Mucosa of descending colon (tissue), 3 donors: Measurements from ENCODE around the gene JTB. TPM values are rescaled to one million over a fixed set of nuclear protein-coding genes. Genes with fewer than 3 reads are reported as not detected.
A peak's percentile ranks its signal among the peaks of the same experiment; 100 is the strongest.

Experiments used
- ATAC-seq: fragments of 200-7000 bp; cut with Tn5 transposase; one replicate; pipeline ENCODE4 v1.9.1; 2020; ENCODE audit warnings: mild to moderate bottlenecking, moderate library complexity
- DNase-seq, 3 donors: peaks; one replicate each; pipeline ENCODE4 v3.0.0-alpha.2; 2020
- H3K36me3 ChIP-seq: fragments of 200-600 bp; one replicate; pipeline ENCODE4 v1.8.0; 2021; ENCODE audit warnings: low read depth, mild to moderate bottlenecking
- H3K4me1 ChIP-seq: fragments of 200-600 bp; one replicate; pipeline ENCODE4 v1.8.0; 2021; ENCODE audit warnings: low read depth, mild to moderate bottlenecking
- H3K4me3 ChIP-seq: fragments of 200-600 bp; one replicate; pipeline ENCODE4 v1.8.0; 2021; ENCODE audit warnings: mild to moderate bottlenecking
- H3K9me3 ChIP-seq: fragments of 200-600 bp; one replicate; pipeline ENCODE4 v1.8.0; 2021; ENCODE audit warnings: mild to moderate bottlenecking
- intact Hi-C, 2 donors: fragments of 100-400 bp; cut with DNase I in 1 of 2; cut with micrococcal nuclease in 1 of 2; formaldehyde crosslinking; loops; one replicate each; pipeline versions ENCODE4 v1.11.0 to v1.11.1; 2022; cut with DNase I, micrococcal nuclease
- total RNA-seq, 3 donors: library from RNA; stranded (reverse); fragmentation: NEBNext Ultra II Directional in 2 of 3; extraction: Animal tissue kit (Norgen Biotek cat#: 25700) in 2 of 3; gene quantifications; one replicate each; pipeline versions ENCODE4 v1.2.1 to v1.2.4, GENCODE V29; 2021 to 2023
- TF ChIP-seq, protein P1 (sequence below): fragments of 200-600 bp; IDR thresholded peaks from one replicate; pipeline ENCODE4 v1.8.0; 2022; ENCODE audit warnings: antibody characterized with exemption, mild to moderate bottlenecking
- donor health status: DM: no; HTN: no; CAD: no; lungs with moderate emphysema.
- donor health status: DM: no; HTN: no; CAD: no.
- donor health status: DM: no; HTN: yes; CAD: no.

JTB gene
- total RNA-seq, 3 donors from 2014 or later: 119 to 153 (median 124) TPM

DNA sequence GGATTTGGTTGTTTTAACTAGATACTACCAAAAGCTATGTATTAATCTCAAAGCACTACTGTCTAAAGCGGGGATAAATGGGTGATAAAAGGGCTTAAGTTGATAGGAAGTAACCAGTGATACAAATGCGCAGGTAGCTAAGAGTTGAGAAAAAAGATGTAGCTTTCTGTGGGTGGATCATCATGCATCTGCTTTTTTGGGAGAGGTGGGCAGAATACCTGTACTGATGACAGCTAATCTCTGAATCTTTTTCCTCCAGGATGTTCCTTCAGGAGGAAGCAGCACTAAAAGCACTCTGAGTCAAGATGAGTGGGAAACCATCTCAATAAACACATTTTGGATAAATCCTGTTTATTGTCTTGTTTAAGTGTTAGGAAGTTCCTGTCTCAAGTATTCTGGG, 14.3 kb upstream of the JTB start:
- Histone ChIP-seq H3K9me3 (no peaks in the 10 kb centered on the region), H3K4me3 (no peak overlapping the region), H3K4me1 (peaks cover 23% of the 10 kb centered on the region), H3K36me3 (no peaks in the 10 kb centered on the region)
- TF ChIP-seq, protein P1, sequence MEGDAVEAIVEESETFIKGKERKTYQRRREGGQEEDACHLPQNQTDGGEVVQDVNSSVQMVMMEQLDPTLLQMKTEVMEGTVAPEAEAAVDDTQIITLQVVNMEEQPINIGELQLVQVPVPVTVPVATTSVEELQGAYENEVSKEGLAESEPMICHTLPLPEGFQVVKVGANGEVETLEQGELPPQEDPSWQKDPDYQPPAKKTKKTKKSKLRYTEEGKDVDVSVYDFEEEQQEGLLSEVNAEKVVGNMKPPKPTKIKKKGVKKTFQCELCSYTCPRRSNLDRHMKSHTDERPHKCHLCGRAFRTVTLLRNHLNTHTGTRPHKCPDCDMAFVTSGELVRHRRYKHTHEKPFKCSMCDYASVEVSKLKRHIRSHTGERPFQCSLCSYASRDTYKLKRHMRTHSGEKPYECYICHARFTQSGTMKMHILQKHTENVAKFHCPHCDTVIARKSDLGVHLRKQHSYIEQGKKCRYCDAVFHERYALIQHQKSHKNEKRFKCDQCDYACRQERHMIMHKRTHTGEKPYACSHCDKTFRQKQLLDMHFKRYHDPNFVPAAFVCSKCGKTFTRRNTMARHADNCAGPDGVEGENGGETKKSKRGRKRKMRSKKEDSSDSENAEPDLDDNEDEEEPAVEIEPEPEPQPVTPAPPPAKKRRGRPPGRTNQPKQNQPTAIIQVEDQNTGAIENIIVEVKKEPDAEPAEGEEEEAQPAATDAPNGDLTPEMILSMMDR: no peak
- ATAC-seq (no peak), DNase-seq (no peak)
- intact Hi-C loops: no loop called here

DNA sequence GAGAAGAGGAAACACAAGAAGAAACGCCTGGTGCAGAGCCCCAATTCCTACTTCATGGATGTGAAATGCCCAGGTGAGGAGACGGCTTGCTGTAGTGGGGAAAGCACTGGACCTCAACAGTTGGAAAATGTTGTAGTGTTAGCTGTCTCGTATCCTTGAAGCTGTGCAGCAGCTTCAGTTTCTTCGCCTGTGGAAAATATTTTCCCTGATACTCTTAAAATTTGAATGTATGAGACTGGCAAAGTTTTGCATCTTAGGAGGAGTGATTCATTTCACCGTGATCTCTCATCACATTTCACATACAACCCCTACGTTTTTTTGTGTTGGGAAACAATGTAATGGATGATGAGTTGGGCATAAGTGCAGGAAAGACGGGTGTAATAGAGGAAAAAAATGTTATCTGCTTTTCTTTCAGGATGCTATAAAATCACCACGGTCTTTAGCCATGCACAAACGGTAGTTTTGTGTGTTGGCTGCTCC, 13.7 kb upstream of the JTB start:
- ATAC-seq (no peak), DNase-seq (no peak)
- Histone ChIP-seq H3K4me1 (peaks cover 23% of the 10 kb centered on the region), H3K9me3 (no peaks in the 10 kb centered on the region), H3K4me3 (peak overlapping the region; percentile 71), H3K36me3 (no peaks in the 10 kb centered on the region)
- intact Hi-C loops: no loop called here
- TF ChIP-seq, protein P1: no peak

DNA sequence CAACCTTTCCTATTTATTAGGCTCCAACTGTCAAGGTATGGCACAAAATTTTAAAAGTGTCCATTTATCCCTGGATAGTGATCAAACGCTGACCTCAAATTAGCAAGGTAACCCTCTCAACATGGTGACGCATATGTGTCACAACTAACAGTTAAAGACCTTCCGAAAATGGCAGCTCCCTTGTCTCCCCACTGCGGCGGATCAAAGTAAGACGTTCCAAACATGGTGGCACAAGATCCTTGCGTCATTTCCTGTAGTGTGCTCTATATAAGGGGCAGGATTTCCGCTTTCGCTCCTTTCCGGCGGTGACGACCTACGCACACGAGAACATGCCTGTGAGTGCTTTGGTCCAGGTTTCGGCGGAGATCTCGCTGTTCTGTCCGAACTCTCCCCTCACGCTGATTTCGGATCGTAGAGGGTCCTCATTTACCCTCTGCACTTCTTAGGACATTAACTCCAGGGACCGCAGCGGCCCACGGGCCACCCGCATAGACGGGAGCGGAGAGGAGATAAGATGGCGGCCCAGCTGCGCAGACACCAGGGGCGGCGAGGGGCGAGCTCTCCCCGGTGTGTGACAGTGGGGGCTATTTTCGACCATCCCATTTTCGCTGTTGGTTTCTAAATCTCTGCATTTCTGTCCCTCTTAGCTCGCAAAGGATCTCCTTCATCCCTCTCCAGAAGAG, 13.1 kb upstream of the JTB start, which contains the start of gene RPS27:
Gene RPS27 (plus strand): TSS at position 295 of the 683 bp plus-strand sequence. CDS start 35 bp downstream, at position 330.
- DNase-seq (peak; percentile 86 to 94 (median 90)), ATAC-seq (peak; percentile 82)
- Histone ChIP-seq H3K36me3 (no peaks in the 10 kb centered on the region), H3K9me3 (no peaks in the 10 kb centered on the region), H3K4me1 (peaks cover 23% of the 10 kb centered on the region), H3K4me3 (peak within 1 kb of the TSS; percentile 71)
- intact Hi-C loops: no loop called here
- TF ChIP-seq, protein P1: no peak

DNA sequence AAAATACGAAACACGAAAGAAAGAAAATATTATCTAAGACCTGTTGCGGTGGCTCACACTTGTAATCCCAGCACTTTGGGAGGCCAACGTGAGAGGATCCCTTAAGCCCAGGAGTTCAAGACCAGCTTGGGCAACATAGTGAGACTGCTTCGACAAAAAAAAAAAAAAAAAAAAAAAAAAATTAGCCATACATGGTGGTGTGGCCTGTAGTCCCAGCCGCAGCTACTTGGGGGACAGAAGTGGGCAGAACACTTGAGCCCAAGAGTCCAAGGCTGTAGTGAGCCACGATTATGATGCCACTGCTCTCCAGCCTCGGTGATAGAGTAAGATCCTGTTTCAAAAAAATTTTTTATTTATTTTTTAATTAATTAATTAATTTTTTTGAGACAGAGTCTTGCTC, 10.1 kb upstream of the JTB start:
- H3K9me3 ChIP-seq: no peaks in the 10 kb centered on the region
- no peak for ATAC-seq
- H3K4me1 ChIP-seq: peaks cover 16% of the 10 kb centered on the region
- DNase-seq: peak in 1 of 3 donors; percentile 10
- H3K4me3 ChIP-seq: no peak overlapping the region
- intact Hi-C loops: loop anchor here (5.0 to 10.0 kb wide), 3 partner anchors 185 to 313 kb away; partner anchors contain the start of genes ILF2 (in 1 of the 2) and NPR1 (in 1 of the 2)
- TF ChIP-seq, protein P1: no peak
- H3K36me3 ChIP-seq: no peaks in the 10 kb centered on the region

DNA sequence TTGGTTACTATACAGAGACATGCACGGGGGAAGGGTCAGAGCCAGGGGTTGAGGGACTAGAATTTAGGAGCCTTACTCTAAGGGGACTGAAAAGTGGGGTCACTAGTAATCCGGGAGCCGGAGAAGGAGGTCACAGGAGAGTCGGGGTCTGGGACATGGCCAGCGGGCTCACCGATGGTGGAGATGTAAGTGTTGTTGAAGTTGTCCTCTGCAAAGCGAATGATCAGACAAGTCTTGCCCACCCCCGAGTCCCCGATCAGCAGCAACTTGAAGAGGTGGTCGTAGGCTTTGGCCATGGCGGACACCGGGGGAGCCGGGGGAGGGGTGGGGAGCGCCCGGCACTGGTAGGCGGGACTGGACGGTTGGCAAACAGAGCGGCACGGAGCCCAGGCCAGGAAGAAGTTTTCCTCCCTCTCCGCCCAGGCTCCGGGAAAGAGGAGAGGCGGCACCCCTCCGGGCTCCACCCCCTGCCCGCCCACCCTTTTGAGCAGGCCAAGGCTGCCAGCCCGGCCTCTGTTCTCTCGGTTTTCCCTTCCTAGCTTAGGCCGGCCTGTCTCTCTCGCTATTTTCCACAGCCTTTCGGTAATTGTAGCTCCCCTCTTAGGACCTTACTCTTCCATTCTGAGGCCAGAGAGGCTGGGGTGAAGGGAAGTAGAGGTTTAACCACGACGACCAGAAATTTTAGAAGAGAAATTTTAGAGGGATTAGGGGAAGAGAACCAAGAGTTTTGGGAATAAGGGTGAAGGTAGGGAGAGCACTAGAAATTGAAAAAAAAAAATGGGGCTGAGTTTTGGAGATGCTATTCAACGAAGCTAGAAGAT, 8.7 kb upstream of the JTB start, which contains the start of gene RAB13:
Gene RAB13 (minus strand): TSS at position 399 of the 821 bp plus-strand sequence. CDS start 103 bp downstream, at position 296.
- no peaks in the 10 kb centered on the region for H3K36me3 ChIP-seq

More for the DNA sequence above, 8.7 kb upstream of the JTB start, which contains the start of gene RAB13:
- TF ChIP-seq, protein P1: no peak
- Histone ChIP-seq H3K4me1 (peaks cover 7% of the 10 kb centered on the region), H3K4me3 (no peak within 1 kb of the TSS), H3K9me3 (no peaks in the 10 kb centered on the region)
- ATAC-seq (peak; percentile 84), DNase-seq (peak; percentile 86 to 92 (median 90))
- intact Hi-C loops: loop anchor here (5.0 to 10.0 kb wide), 3 partner anchors 184 to 311 kb away; partner anchors contain the start of genes ILF2 (in 1 of the 2) and NPR1 (in 1 of the 2)
